Measurements from ENCODE around the gene PTPN2.

GRCh38 chr18:12862874-12863482, 21.1 kb downstream of the PTPN2 start:
- TF ChIP-seq CTCF (IDR thresholded peaks at IDR 0.05) (no peak), POLR2A (IDR thresholded peaks at IDR 0.05) (no peak)

All from right lobe of liver (tissue), 4 donors.